Activated CD4-positive, alpha-beta T cell treated with anti-CD3 and anti-CD28 coated beads, Interleukin-2, amount 50 U/mL, for 16 hours (primary cell): Measurements from ENCODE around the gene MTA2.
A peak's percentile ranks its signal among the peaks of the same experiment; 100 is the strongest.
"Not testable (repeated sequence)": the region's sequence is repeated elsewhere in the genome, so short reads cannot be mapped to it uniquely, and the experiment has no call there.

Experiments
- DNase-seq: peaks from one replicate; pipeline ENCODE4 v3.0.0-alpha.2; 2020

The MTA2 gene

GRCh38 chr11:62592146-62592815 is 9.4 kb downstream of the MTA2 start:
- no peak for DNase-seq

- DNase-seq = peak; percentile 99
These were observed 10.1 kb downstream of the MTA2 start, which contains the start of gene TUT1 for GRCh38 chr11:62591448-62592145. Gene TUT1, minus strand, starts transcription at chr11:62591523. Its CDS starts 38 bp downstream, at chr11:62591485.

- DNase-seq = peak; percentile 39
These were observed 12.6 kb downstream of the MTA2 start for GRCh38 chr11:62588966-62589637.

- not testable (repeated sequence) for DNase-seq
These were observed 16.3 kb downstream of the MTA2 start for GRCh38 chr11:62585356-62585755.

GRCh38 chr11:62581735-62582134 is 19.9 kb downstream of the MTA2 start:
- DNase-seq = not testable (repeated sequence)

GRCh38 chr11:62580959-62581715 is 20.5 kb downstream of the MTA2 start:
- DNase-seq = no peak

- DNase-seq = no peak
These were observed 22.4 kb downstream of the MTA2 start for GRCh38 chr11:62579252-62579651.

- DNase-seq = no peak
These were observed 23.1 kb downstream of the MTA2 start for GRCh38 chr11:62578541-62578940.

GRCh38 chr11:62577046-62577714 is 24.5 kb downstream of the MTA2 start:
- no peak for DNase-seq

- DNase-seq = no peak
These were observed 25.8 kb downstream of the MTA2 start for GRCh38 chr11:62575837-62576236.

- no peak for DNase-seq
These were observed 26.5 kb downstream of the MTA2 start for GRCh38 chr11:62575156-62575555.

- no peak for DNase-seq
These were observed 27.1 kb downstream of the MTA2 start for GRCh38 chr11:62574363-62575071.

- DNase-seq = peak; percentile 100
These were observed 27.9 kb downstream of the MTA2 start, which contains the start of gene EEF1G for GRCh38 chr11:62573592-62574362. Gene EEF1G, minus strand, starts transcription at chr11:62573891. Its CDS starts 49 bp downstream, at chr11:62573842.

- DNase-seq = peak; percentile 32
These were observed 28.6 kb downstream of the MTA2 start for GRCh38 chr11:62573006-62573591.

- no peak for DNase-seq
These were observed 29.2 kb downstream of the MTA2 start for GRCh38 chr11:62572431-62572830.

GRCh38 chr11:62571493-62571892 is 30.2 kb downstream of the MTA2 start:
- not testable (repeated sequence) for DNase-seq

- DNase-seq = not testable (repeated sequence)
These were observed 30.8 kb downstream of the MTA2 start for GRCh38 chr11:62570903-62571302.

- DNase-seq = no peak
These were observed 32.1 kb downstream of the MTA2 start for GRCh38 chr11:62569611-62570010.

GRCh38 chr11:62567018-62567633 is 34.5 kb downstream of the MTA2 start:
- DNase-seq = no peak

- DNase-seq = no peak
These were observed 35.4 kb downstream of the MTA2 start for GRCh38 chr11:62566247-62566646.
